Measurements from ENCODE around the gene PDE1C.

PDE1C gene

GRCh38 chr7:31991846-31992245 lies 78.4 kb downstream of the PDE1C start:
- no peak for DNase-seq (ENCODE audit: extremely low read depth, low read depth)
- TF ChIP-seq CTCF (IDR thresholded peaks at IDR 0.05; ENCODE audit: low read depth, low read length, missing control alignments): no peak

GRCh38 chr7:31991406-31991805 lies 78.8 kb downstream of the PDE1C start:
- no peak for DNase-seq (ENCODE audit: extremely low read depth, low read depth)
- no peak overlapping the region for H3K4me3 ChIP-seq (replicated peaks; ENCODE audit: low read depth, low read length)
- no peak for TF ChIP-seq CTCF (IDR thresholded peaks at IDR 0.05; ENCODE audit: low read depth, low read length, missing control alignments)

More at GRCh38 chr7:31991846-31992245, 78.4 kb downstream of the PDE1C start:
- H3K4me3 ChIP-seq (replicated peaks; ENCODE audit: low read depth, low read length): no peak overlapping the region

GRCh38 chr7:31986878-31987518 lies 83.2 kb downstream of the PDE1C start:
- DNase-seq (ENCODE audit: extremely low read depth, low read depth): no peak
- TF ChIP-seq CTCF (IDR thresholded peaks at IDR 0.05; ENCODE audit: low read depth, low read length, missing control alignments): no peak
- H3K4me3 ChIP-seq (replicated peaks; ENCODE audit: low read depth, low read length): no peak overlapping the region

GRCh38 chr7:31982962-31983361 lies 87.2 kb downstream of the PDE1C start:
- H3K4me3 ChIP-seq (replicated peaks; ENCODE audit: low read depth, low read length): no peak overlapping the region
- no peak for TF ChIP-seq CTCF (IDR thresholded peaks at IDR 0.05; ENCODE audit: low read depth, low read length, missing control alignments)
- no peak for DNase-seq (ENCODE audit: extremely low read depth, low read depth)

- TF ChIP-seq CTCF (IDR thresholded peaks at IDR 0.05; ENCODE audit: low read depth, low read length, missing control alignments): no peak
- no peak overlapping the region for H3K4me3 ChIP-seq (replicated peaks; ENCODE audit: low read depth, low read length)
- no peak for DNase-seq (ENCODE audit: extremely low read depth, low read depth)
Observed at GRCh38 chr7:31981874-31982390, 88.3 kb downstream of the PDE1C start.

- DNase-seq (ENCODE audit: extremely low read depth, low read depth): no peak
- TF ChIP-seq CTCF (IDR thresholded peaks at IDR 0.05; ENCODE audit: low read depth, low read length, missing control alignments): no peak
Observed at GRCh38 chr7:31979690-31980330, 90.4 kb downstream of the PDE1C start.

More at GRCh38 chr7:31979690-31980330, 90.4 kb downstream of the PDE1C start:
- no peak overlapping the region for H3K4me3 ChIP-seq (replicated peaks; ENCODE audit: low read depth, low read length)
